T-helper 2 cell treated with Interferon-gamma antibody and Interleukin-4, amounts not matched to agents 5 μg/mL and 100 μg/mL, for 36 hours (primary cell): ENCODE results near the gene ZSCAN16.

Experiments used
- DNase-seq: peaks from one replicate; pipeline ENCODE4 v3.0.0; 2021; ENCODE audit warnings: low spot score
- H3K27ac Mint-ChIP-seq: one replicate; pipeline ENCODE4 v1.8.0; 2021; ENCODE audit warnings: mild to moderate bottlenecking, mixed read lengths
- H3K27me3 Mint-ChIP-seq: one replicate; pipeline ENCODE4 v1.8.0; 2021; ENCODE audit warnings: low read depth, mixed read lengths
- H3K36me3 Mint-ChIP-seq: one replicate; pipeline ENCODE4 v1.8.0; 2021; ENCODE audit warnings: low read depth, mixed read lengths
- H3K4me1 Mint-ChIP-seq: one replicate; pipeline ENCODE4 v1.8.0; 2021; ENCODE audit warnings: low read depth, mixed read lengths
- H3K4me3 Mint-ChIP-seq: one replicate; pipeline ENCODE4 v1.8.0; 2022; ENCODE audit warnings: mild to moderate bottlenecking, moderate library complexity, mixed read lengths
- H3K9me3 Mint-ChIP-seq: one replicate; pipeline ENCODE4 v1.8.0; 2021; ENCODE audit warnings: mixed read lengths

Gene ZSCAN16

DNA sequence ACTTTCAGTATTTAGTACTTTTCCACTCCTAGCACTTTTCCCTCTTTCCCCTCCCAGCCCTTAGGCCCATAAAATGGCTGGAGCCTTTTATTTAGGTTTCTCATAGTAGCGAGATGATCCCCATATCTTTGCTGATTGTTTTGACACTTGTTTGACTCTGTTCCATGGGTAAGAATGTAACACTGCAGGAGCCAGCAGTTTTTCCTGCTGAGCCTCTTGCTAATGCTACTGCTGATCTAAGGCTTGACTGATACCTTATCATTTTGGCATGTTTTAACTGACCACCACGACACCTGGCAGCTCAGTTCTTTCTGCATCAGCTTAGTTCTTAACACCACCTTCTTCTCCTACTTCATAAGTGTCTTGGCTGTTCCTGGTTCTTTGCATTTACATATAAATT lies 46.9 kb downstream of the ZSCAN16 start:
- Mint-ChIP-seq H3K27me3 (peaks cover 4% of the 10 kb centered on the region), H3K4me1 (no peaks in the 10 kb centered on the region), H3K9me3 (peaks cover 8% of the 10 kb centered on the region), H3K36me3 (no peaks in the 10 kb centered on the region), H3K27ac (no peak overlapping the region), H3K4me3 (no peak overlapping the region)
- no peak for DNase-seq

DNA sequence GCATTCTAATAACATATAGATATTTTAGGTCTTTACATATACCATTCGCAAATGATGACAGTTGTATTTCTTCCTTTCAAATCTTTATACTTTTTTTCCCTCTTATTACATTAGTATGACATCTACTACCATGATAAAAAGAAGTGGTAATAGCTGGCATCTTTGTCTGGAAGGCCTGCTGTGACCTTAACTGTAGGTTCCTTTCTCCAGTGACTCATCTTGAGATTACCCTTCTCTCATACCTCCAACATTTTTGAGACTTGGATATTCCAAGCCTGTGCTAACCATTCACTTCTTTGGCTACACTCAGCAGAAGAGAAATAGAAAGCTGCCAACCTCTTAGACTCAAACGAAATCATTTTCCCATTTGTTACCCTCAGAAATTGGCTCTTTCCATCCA lies 47.6 kb downstream of the ZSCAN16 start:
- Mint-ChIP-seq H3K27ac (no peak overlapping the region), H3K4me1 (no peaks in the 10 kb centered on the region), H3K4me3 (no peak overlapping the region), H3K27me3 (peaks cover 4% of the 10 kb centered on the region), H3K36me3 (no peaks in the 10 kb centered on the region), H3K9me3 (peaks cover 13% of the 10 kb centered on the region)
- DNase-seq = no peak

DNA sequence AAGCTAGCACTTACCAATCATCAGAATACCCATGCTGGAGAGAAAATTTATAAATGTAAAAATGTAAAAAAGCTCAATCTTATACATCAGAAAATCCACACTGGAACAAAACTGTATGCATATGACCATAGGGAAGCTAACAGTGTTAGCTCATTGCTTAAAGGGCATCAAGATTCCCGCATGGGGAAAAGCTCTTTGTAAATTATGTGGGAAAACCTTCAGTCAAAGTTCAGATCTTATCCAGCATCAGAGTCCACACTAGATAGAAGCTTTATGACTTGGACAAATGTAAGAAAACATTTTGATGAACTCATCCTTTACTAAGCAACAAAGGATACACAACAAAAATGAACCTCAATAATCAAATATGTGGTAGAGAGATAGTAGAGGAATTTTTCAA lies 52.0 kb downstream of the ZSCAN16 start:
- Mint-ChIP-seq H3K9me3 (peaks cover 14% of the 10 kb centered on the region), H3K27ac (no peak overlapping the region), H3K4me3 (no peak overlapping the region), H3K27me3 (peaks cover 9% of the 10 kb centered on the region), H3K36me3 (no peaks in the 10 kb centered on the region), H3K4me1 (no peaks in the 10 kb centered on the region)
- DNase-seq = no peak
